K562 (cell line): Measurements from ENCODE around the gene ARHGDIA. TPM values are rescaled to one million over a fixed set of nuclear protein-coding genes. Genes with fewer than 3 reads are reported as not detected.
A peak's percentile ranks its signal among the peaks of the same experiment; 100 is the strongest.

ENCODE experiments used
- AFF1 ChIP-seq, 2 experiments: fragments of 450-650 bp; IDR thresholded peaks; 2 replicates each; pipeline ENCODE4 v1.6.1; 2018; ENCODE audit warnings: mild to moderate bottlenecking in 2 of 2, low read depth in 1 of 2; ENCODE audit not compliant: partially characterized antibody in 2 of 2
- BCL6 ChIP-seq: fragments of 250-450 bp; sonication (Bioruptor Pico); IDR thresholded peaks from 2 replicates; pipeline ENCODE4 v1.4.0; 2020
- BMI1 ChIP-seq: fragments of 150-350 bp; IDR thresholded peaks from 2 replicates; pipeline ENCODE4 v1.6.1; 2014; ENCODE audit warnings: low read length
- CCNT2 ChIP-seq: IDR thresholded peaks from 2 replicates; pipeline ENCODE4 v1.6.1; 2011; ENCODE audit warnings: borderline replicate concordance, low read depth, mild to moderate bottlenecking, moderate library complexity, mixed read lengths, low read length; ENCODE audit not compliant: insufficient read length; ENCODE audit errors: extremely low read depth
- CEBPB ChIP-seq: fragments of 450-650 bp; IDR thresholded peaks from 2 replicates; pipeline ENCODE4 v1.6.1; 2016; ENCODE audit warnings: missing genetic modification characterization, missing compliant biosample characterization
- CUX1 ChIP-seq: fragments of 200-800 bp; sonication (Bioruptor generic); IDR thresholded peaks from 2 replicates; pipeline ENCODE4 v1.6.1; 2016; ENCODE audit warnings: missing genetic modification characterization, missing compliant biosample characterization
- GTF2E2 ChIP-seq: fragments of 200-800 bp; sonication (Bioruptor generic); IDR thresholded peaks from 2 replicates; pipeline ENCODE4 v1.6.1; 2016; ENCODE audit warnings: missing genetic modification characterization, missing compliant biosample characterization
- HNRNPK ChIP-seq: fragments of 200-400 bp; formaldehyde crosslinking; IDR thresholded peaks from one replicate; pipeline ENCODE4 v1.6.1; 2018; ENCODE audit warnings: mild to moderate bottlenecking, low read depth, low read length; ENCODE audit not compliant: poor library complexity, severe bottlenecking
- NR2C1 ChIP-seq, 2 experiments: fragments of 450-650 bp; IDR thresholded peaks; 2 replicates each; pipeline ENCODE4 v1.6.1; 2017; ENCODE audit warnings: mild to moderate bottlenecking in 2 of 2, antibody characterized with exemption in 1 of 2, inconsistent platforms in 1 of 2, missing compliant biosample characterization in 1 of 2, missing genetic modification characterization in 1 of 2
- POLR2AphosphoS2 ChIP-seq: IDR thresholded peaks from 2 replicates; pipeline ENCODE4 v1.6.1; 2012; ENCODE audit warnings: low read length, improper control_type of control experiment
- STAT6 ChIP-seq: sonication (generic); formaldehyde crosslinking; IDR thresholded peaks from 2 replicates; pipeline ENCODE4 v1.8.1; 2023; ENCODE audit warnings: mild to moderate bottlenecking, missing genetic modification reagents
- TAF15 ChIP-seq: fragments of 200-400 bp; formaldehyde crosslinking; IDR thresholded peaks from 2 replicates; pipeline ENCODE4 v1.6.1; 2017; ENCODE audit warnings: mild to moderate bottlenecking, low read depth, low read length, moderate library complexity
- TEAD1 ChIP-seq, 2 experiments: fragments of 450-650 bp in 1 of 2; sonication (generic) in 1 of 2; formaldehyde crosslinking; IDR thresholded peaks; 2 replicates each; pipeline versions ENCODE4 v1.4.0 to v1.8.0; 2020 to 2022; ENCODE audit warnings: mild to moderate bottlenecking in 2 of 2, missing genetic modification reagents in 1 of 2
- ZNF143 ChIP-seq: sonication (generic); formaldehyde crosslinking; IDR thresholded peaks from 2 replicates; pipeline ENCODE4 v1.9.0; 2022; ENCODE audit warnings: mild to moderate bottlenecking, missing genetic modification reagents
- ZNF316 ChIP-seq: fragments of 450-650 bp; IDR thresholded peaks from 2 replicates; pipeline ENCODE4 v1.6.1; 2016
- polyA plus RNA-seq, 8 experiments: library from polyadenylated mRNA; depleted of rRNA in 4 of 8; stranded (reverse) in 5 of 8; unstranded in 3 of 8; fragments of >200 nt; fragmentation: Nextera tagmentation in 2 of 8; fragmentation: Illumina TruSeq in 1 of 8; extraction: Ambion mirVana in 2 of 8; extraction: Trizol in 1 of 8; gene quantifications; 2 replicates each; pipeline versions ENCODE4 v1.2.1 to v1.2.3, GENCODE V29; 2011 to 2014; ENCODE audit warnings: inconsistent platforms in 1 of 8, missing spikeins in 1 of 8
- total RNA-seq, 7 experiments: library from RNA; depleted of rRNA in 6 of 7; stranded (reverse); fragments of >200 nt in 6 of 7; fragmentation: Illumina TruSeq in 2 of 7; extraction: Trizol in 2 of 7; gene quantifications; 2 replicates each; pipeline versions ENCODE4 v1.2.1 to v1.2.3, GENCODE V29; 2011 to 2021; ENCODE audit warnings: low replicate concordance in 1 of 7

ARHGDIA gene
- total and polyA plus RNA-seq, 9 of the 15 experiments (the other 6 are each of a cell fraction or from before 2014, with no cell fraction given) = 9.6 to 340 (median 97.6) TPM

- TF ChIP-seq BMI1 = no peak
- TF ChIP-seq ZNF143 = 0 out of 2 replicates have a peak, but pooled peaks have one; percentile 48
- no peak for TF ChIP-seq HNRNPK
- TF ChIP-seq AFF1 (IDR thresholded peaks at IDR 0.05; ENCODE audit: low read depth in 1 of 2, partially characterized antibody in 2 of 2) = no peak
- TF ChIP-seq CUX1 (CRISPR knock-in tag) = no peak
- TF ChIP-seq NR2C1 (IDR thresholded peaks at IDR 0.05) = no peak
- TF ChIP-seq NR2C1 (tag; IDR thresholded peaks at IDR 0.05) = no peak
- TF ChIP-seq CCNT2 = peak; percentile 74
- peak in 1 of 2 experiments; percentile 17; a peak in 1 of 4 replicates for TF ChIP-seq TEAD1 (CRISPR knock-in tag; IDR thresholded peaks at IDR 0.05)
- no peak for TF ChIP-seq STAT6 (CRISPR knock-in tag)
- TF ChIP-seq POLR2AphosphoS2 = peak; percentile 83
- no peak for TF ChIP-seq ZNF316
- no peak for TF ChIP-seq CEBPB (tag)
- no peak for TF ChIP-seq TAF15
- no peak for TF ChIP-seq GTF2E2 (tag)
- TF ChIP-seq BCL6 = no peak
Measured at GRCh38 chr17:81867991-81868673, 3.0 kb downstream of the ARHGDIA start (continued).
